ENCODE measurements around the gene IKZF2. TPM values are rescaled to one million over a fixed set of nuclear protein-coding genes. Genes with fewer than 3 reads are reported as not detected.

Gene IKZF2
- total and polyA plus RNA-seq, 2 donors (not counting 3 experiments of a cell fraction or from before 2014, with no cell fraction given) = 0.08 to 0.46 TPM

GRCh38 chr2:213177679-213178078, 26.3 kb upstream of the IKZF2 start:
- Histone ChIP-seq H3K4me2 (ENCODE audit: insufficient read depth, low read length) (no peak overlapping the region), H3K4me3 (replicated peaks in 1 of 3; ENCODE audit: insufficient read depth in 1 of 3, low read depth in 1 of 3, low read length in 3 of 3) (no peak overlapping the region), H3K9me1 (replicated peaks; ENCODE audit: control insufficient read depth, extremely low read depth, insufficient read depth, low read length) (no peaks in the 10 kb centered on the region), H3K9ac (replicated peaks; ENCODE audit: extremely low read depth, insufficient read depth, low read length) (no peak overlapping the region), H3K4me1 (ENCODE audit: control insufficient read depth, extremely low read depth, insufficient read depth, low read length) (no peaks in the 10 kb centered on the region), H3K27ac (ENCODE audit: insufficient read depth, low read depth, low read length) (no peak overlapping the region), H2AFZ (ENCODE audit: low read depth, low read length) (no peak overlapping the region), H3K79me2 (ENCODE audit: control insufficient read depth, insufficient read depth, low read length) (no peaks in the 10 kb centered on the region), H3K9me3 (replicated peaks; ENCODE audit: control insufficient read depth, insufficient read depth, low read length) (no peaks in the 10 kb centered on the region), H4K20me1 (replicated peaks; ENCODE audit: control insufficient read depth, extremely low read depth, insufficient read depth, low read length) (no peaks in the 10 kb centered on the region), H3K36me3 (ENCODE audit: control insufficient read depth in 2 of 2, extremely low read depth in 1 of 2, insufficient read depth in 2 of 2, low read length in 2 of 2) (no peaks in the 10 kb centered on the region), H3K27me3 (ENCODE audit: control insufficient read depth in 2 of 2, insufficient read depth in 2 of 2, low read length in 2 of 2) (no peaks in the 10 kb centered on the region)
- FAIRE-seq (no peak), DNase-seq (ENCODE audit: low read depth, low spot score) (no peak)
- intact Hi-C loops (cut with micrococcal nuclease) (no loop called here), dilution Hi-C loops (cut with MboI; ENCODE audit: extremely low pct_ligation_motif_present, low sequenced_read_pairs) (no loop called here)
- ChIA-PET CTCF (no interaction called here), POLR2A (no interaction called here)
- BruUV-seq (replicated peaks) = no TSS peak
- TF ChIP-seq FOS (IDR thresholded peaks at IDR 0.05; ENCODE audit: borderline replicate concordance, insufficient read depth, low read length) (no peak), CTCF (IDR thresholded peaks at IDR 0.05; ENCODE audit: extremely low read depth in 1 of 2, insufficient read depth in 1 of 2, low read depth in 1 of 2, low read length in 2 of 2) (no peak), POLR2A (IDR thresholded peaks at IDR 0.05; ENCODE audit: low read depth, low read length) (no peak), EZH2 (IDR thresholded peaks at IDR 0.05; ENCODE audit: borderline replicate concordance, low read depth, low read length, severe bottlenecking) (no peak), POLR2AphosphoS5 (IDR thresholded peaks at IDR 0.05; ENCODE audit: insufficient read depth, low read depth, low read length) (no peak), JUN (IDR thresholded peaks at IDR 0.05; ENCODE audit: borderline replicate concordance, insufficient read depth, insufficient read length, low read depth) (no peak), GATA2 (IDR thresholded peaks at IDR 0.05; ENCODE audit: insufficient read depth, insufficient read length, low read depth, low read length) (no peak), MAX (IDR thresholded peaks at IDR 0.05; ENCODE audit: insufficient read depth, insufficient read length) (no peak), MYC (IDR thresholded peaks at IDR 0.05; ENCODE audit: low read depth, low read length) (no peak)

Data from endothelial cell of umbilical vein (primary cell).